GM21360 (cell line): Measurements from ENCODE around the gene TIMP3.
"Not testable (repeated sequence)": the region's sequence is repeated elsewhere in the genome, so short reads cannot be mapped to it uniquely, and the experiment has no call there.

Experiments used
- ATAC-seq: cut with Tn5 transposase; IDR thresholded peaks from one replicate; pipeline ENCODE4 v1.9.1; 2021; ENCODE audit warnings: mild to moderate bottlenecking, moderate library complexity; ENCODE audit not compliant: unreplicated experiment

TIMP3 gene

GRCh38 chr22:32850591-32851517, 49.3 kb downstream of the TIMP3 start:
- ATAC-seq: no peak

- no peak for ATAC-seq
These were observed 51.1 kb downstream of the TIMP3 start for GRCh38 chr22:32852395-32853251.

GRCh38 chr22:32853662-32854061, 52.2 kb downstream of the TIMP3 start:
- no peak for ATAC-seq

GRCh38 chr22:32854351-32854804, 52.9 kb downstream of the TIMP3 start:
- no peak for ATAC-seq

- ATAC-seq: no peak
These were observed 53.7 kb downstream of the TIMP3 start for GRCh38 chr22:32855045-32855756.

GRCh38 chr22:32858121-32858703, 56.7 kb downstream of the TIMP3 start:
- ATAC-seq: no peak

GRCh38 chr22:32858957-32859356, 57.5 kb downstream of the TIMP3 start:
- ATAC-seq: no peak

GRCh38 chr22:32859743-32860142, 58.2 kb downstream of the TIMP3 start:
- no peak for ATAC-seq

- no peak for ATAC-seq
These were observed 59.8 kb downstream of the TIMP3 start for GRCh38 chr22:32861330-32861729.

- no peak for ATAC-seq
These were observed 60.6 kb downstream of the TIMP3 start for GRCh38 chr22:32862083-32862482.

GRCh38 chr22:32862936-32863661, 61.6 kb downstream of the TIMP3 start:
- no peak for ATAC-seq

- no peak for ATAC-seq
These were observed 62.5 kb downstream of the TIMP3 start for GRCh38 chr22:32864041-32864440.

GRCh38 chr22:32864596-32864995, 63.1 kb downstream of the TIMP3 start:
- ATAC-seq: no peak

GRCh38 chr22:32866953-32867352, 65.4 kb downstream of the TIMP3 start:
- no peak for ATAC-seq

GRCh38 chr22:32868946-32869345, 67.4 kb downstream of the TIMP3 start:
- ATAC-seq: no peak

GRCh38 chr22:32870474-32870873, 69.0 kb downstream of the TIMP3 start:
- no peak for ATAC-seq

- ATAC-seq: not testable (repeated sequence)
These were observed 72.1 kb downstream of the TIMP3 start for GRCh38 chr22:32873604-32874003.

GRCh38 chr22:32874385-32874784, 72.9 kb downstream of the TIMP3 start:
- no peak for ATAC-seq

- ATAC-seq: no peak
These were observed 73.5 kb downstream of the TIMP3 start for GRCh38 chr22:32874976-32875375.

GRCh38 chr22:32876516-32876915, 75.0 kb downstream of the TIMP3 start:
- ATAC-seq: no peak
